Spleen (tissue), 7 donors: Measurements from ENCODE around the gene SNPH.

Source experiments
- CTCF ChIP-seq, 11 experiments: fragments of 200-600 bp in 7 of 11; fragments of 450-650 bp in 4 of 11; sonication (generic) in 4 of 11; IDR thresholded peaks in 8 of 11; conservative IDR thresholded peaks in 3 of 11; 1 replicate in 7 of 11; 2 replicates in 4 of 11; pipeline versions ENCODE4 v1.4.0 to v1.8.0; 2016 to 2021; ENCODE audit warnings: antibody characterized with exemption in 11 of 11, inconsistent platforms in 4 of 11, mild to moderate bottlenecking in 1 of 11
- POLR2A ChIP-seq, 3 donors: fragments of 450-650 bp; IDR thresholded peaks; one replicate each; pipeline ENCODE4 v1.5.1; 2017; ENCODE audit warnings: antibody characterized with exemption in 3 of 3, mild to moderate bottlenecking in 1 of 3
- POLR2AphosphoS5 ChIP-seq, 3 donors: sonication (generic); formaldehyde crosslinking; IDR thresholded peaks; one replicate each; pipeline ENCODE4 v1.5.1; 2017; ENCODE audit warnings: antibody characterized with exemption in 3 of 3
- donor health status: DM: no; HTN: no; CAD: no; lungs with moderate emphysema.
- donor health status: DM: no; HTN: no; CAD: no.
- donor health status: DM: no; HTN: no; CAD: no.

- TF ChIP-seq CTCF (IDR thresholded peaks at IDR 0.05 in 8 of 11, conservative IDR thresholded peaks at IDR 0.05 in 3 of 11) (no peak), POLR2A (IDR thresholded peaks at IDR 0.05) (no peak), POLR2AphosphoS5 (IDR thresholded peaks at IDR 0.05) (no peak)
These were observed 11.8 kb upstream of the SNPH start for GRCh38 chr20:1254254-1254653.
